CD4-positive, alpha-beta T cell treated with Interleukin-15 for 4 hours (primary cell): ENCODE results near the gene CAPN5.

Source experiments
- DNase-seq: peaks from one replicate; pipeline ENCODE4 v3.0.0-alpha.2; 2020; ENCODE audit warnings: low spot score

The CAPN5 gene

DNA sequence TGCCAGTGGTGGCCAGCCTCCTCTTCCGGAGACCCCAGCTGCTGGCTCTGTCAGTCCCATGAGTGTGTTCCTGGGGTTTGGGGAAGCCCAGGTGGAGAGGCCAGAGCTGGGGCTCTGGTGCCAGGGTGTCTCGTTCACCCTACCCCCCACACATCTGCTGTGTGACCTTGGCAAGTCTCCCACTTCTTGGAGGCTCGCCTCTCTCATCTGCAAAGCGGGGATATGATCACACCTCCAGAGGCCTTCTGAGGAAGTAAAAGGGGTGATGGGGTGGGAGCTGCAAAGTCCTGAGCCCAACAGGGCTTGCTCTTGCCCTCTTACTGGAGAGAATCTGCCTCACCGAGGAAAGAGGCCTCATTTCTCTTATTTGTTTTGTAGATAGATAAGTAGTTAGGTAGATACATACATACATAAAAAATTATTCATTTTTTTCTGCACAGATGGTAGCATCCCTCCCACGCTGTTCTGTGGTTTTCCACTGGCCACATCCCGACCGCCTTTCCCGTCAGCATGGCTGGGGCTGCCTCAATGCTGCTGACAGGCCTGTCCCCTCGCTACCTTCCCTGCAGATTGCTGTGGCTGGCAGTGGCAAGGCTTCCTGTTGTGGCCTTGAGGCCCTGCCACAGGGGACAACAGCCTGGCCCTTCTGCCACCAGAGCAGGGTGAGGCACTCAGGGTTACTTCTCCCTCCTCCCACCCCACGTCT, 85.2 kb downstream of the CAPN5 start:
- DNase-seq: peak; percentile 19

GRCh38 chr11:77152846-77153245, 86.1 kb downstream of the CAPN5 start:
- no peak for DNase-seq

DNA sequence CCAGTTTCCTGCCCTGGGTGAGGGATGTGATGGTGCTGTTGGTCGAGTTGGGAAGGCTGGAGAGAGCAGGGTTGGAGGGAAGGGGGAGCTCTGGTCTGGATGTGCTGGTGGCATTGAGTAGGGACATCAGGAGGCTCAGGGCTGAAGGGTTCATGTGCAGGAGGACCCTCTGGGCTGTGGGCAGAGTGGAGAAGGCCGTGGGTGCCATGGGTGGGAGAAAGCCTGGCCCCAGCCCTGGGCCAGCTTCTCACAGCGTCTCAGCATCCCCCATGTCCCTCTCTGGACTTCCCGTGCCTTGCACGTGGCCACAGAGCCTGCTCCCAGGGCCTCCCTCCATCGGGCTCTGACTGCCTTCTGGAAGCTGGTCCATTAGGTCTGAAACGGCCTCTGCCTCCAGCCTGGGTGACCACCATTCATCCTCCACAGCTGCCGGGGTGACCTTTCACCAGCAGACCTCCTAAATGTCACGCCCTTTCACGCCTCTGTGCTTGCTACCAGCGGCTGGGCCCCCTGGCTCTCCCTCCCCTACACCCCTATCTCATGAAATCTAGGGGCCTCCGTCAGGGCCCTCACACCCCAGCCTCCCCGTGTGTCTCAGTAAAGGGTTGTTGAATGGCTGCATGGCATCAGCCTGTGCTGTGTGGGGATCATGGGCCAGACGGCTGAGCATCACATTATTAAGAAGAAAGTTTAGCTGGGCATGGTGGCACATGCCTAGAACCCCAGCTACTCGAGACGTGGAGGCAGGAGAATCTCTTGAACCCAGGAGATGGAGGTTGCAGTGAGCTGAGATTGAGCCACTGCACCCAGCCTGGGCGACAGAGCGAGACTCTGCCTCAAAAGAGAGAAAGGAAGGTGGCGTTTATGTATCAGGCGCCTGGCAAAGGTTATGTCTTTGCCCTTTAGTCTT, 86.8 kb downstream of the CAPN5 start:
- DNase-seq: no peak

GRCh38 chr11:77154381-77155081, 87.8 kb downstream of the CAPN5 start:
- DNase-seq: no peak

DNA sequence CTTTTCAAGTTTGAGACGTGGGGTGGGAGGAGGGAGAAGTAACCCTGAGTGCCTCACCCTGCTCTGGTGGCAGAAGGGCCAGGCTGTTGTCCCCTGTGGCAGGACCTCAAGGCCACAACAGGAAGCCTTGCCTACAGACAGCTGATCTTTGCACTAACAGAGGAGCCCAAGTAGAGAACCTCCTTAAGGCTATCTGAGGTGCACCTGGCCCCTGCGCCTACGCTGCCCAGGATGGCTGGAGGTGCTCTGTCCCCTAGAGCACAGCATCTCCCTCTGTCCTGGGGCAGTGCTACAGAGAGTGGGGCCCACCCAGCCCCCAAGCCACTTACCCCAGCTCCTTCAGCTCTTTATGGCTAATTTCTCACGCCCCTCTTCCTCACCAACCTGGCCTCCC, 88.3 kb downstream of the CAPN5 start:
- DNase-seq: no peak

DNA sequence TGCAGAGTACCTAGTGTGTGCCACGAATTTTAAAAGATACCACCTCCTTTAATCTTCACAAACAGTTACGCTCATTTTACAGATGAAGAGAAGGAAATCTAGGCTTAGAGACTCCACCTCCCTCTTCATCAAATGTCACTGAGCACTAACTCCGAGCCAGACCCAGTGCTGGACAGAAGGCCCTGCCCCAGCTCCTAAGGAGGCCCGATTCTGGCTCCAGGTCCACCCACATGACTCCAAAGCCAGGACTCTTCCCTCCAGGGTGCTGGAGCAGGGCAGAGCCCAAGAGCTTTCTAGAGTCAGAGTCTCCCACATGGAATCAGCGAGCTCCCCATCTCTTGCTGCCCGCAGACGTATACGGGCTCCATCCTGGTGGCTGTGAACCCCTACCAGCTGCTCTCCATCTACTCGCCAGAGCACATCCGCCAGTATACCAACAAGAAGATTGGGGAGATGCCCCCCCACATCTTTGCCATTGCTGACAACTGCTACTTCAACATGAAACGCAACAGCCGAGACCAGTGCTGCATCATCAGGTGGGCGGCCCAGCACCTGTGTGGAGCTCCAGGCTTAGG, 88.9 kb downstream of the CAPN5 start:
- no peak for DNase-seq

DNA sequence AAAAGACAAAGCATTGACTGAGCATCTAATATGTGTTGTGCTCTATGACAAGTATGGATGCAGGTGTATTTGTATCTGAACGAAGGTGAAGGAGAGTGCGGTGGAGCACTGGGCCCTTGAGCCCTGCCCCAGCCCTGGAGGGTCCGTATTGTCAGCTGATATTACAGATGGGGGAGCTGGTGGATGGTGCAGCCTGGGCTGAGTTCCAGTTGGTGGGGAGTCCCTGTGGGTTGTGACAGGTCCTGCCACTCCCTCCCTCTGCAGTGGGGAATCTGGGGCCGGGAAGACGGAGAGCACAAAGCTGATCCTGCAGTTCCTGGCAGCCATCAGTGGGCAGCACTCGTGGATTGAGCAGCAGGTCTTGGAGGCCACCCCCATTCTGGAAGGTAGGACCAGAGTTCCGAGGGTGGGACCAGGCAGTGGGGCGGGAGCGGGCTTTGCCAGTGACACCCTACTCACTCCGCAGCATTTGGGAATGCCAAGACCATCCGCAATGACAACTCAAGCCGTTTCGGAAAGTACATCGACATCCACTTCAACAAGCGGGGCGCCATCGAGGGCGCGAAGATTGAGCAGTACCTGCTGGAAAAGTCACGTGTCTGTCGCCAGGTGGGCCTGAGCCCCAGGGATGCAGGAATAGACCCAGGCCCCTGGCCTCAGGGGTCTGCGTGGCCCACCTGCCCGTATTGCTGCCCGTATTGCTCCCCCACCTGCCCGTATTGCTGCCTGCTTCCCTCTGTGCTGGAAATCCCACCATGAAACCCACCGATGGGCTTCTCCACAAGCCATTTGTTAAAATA, 89.8 kb downstream of the CAPN5 start:
- no peak for DNase-seq

DNA sequence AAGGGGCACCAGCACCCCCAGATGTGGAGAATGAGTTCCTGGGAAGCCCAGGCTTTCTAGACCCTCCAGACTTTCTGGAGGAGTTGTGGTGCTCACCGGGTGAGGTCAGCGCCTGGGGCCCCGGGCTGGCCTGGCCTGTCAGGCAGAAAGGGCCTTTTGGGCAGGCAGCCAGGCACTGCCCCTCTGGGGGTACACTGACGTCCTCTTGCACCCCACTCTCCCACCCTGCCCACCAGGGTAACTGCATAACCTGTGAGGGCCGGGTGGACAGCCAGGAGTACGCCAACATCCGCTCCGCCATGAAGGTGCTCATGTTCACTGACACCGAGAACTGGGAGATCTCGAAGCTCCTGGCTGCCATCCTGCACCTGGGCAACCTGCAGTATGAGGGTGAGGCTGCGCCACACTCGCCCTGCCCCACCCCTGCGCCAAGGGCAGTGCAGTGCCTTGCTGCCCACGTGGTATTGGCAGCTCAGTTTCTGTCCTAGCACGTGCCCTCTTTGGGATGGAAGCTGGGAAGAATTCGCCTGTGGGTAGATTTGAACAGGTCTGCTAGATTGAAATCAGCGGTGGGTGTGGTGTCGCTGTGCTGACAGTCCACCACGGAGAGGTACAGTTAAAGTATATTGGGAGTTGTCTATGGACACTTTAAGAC, 91.4 kb downstream of the CAPN5 start:
- DNase-seq: no peak

- no peak for DNase-seq
Measured at GRCh38 chr11:77159219-77159936, 92.6 kb downstream of the CAPN5 start.

GRCh38 chr11:77159937-77160495, 93.2 kb downstream of the CAPN5 start:
- no peak for DNase-seq

- DNase-seq: no peak
Measured at GRCh38 chr11:77163271-77163670, 96.5 kb downstream of the CAPN5 start.

GRCh38 chr11:77165066-77165465, 98.3 kb downstream of the CAPN5 start:
- DNase-seq: no peak

DNA sequence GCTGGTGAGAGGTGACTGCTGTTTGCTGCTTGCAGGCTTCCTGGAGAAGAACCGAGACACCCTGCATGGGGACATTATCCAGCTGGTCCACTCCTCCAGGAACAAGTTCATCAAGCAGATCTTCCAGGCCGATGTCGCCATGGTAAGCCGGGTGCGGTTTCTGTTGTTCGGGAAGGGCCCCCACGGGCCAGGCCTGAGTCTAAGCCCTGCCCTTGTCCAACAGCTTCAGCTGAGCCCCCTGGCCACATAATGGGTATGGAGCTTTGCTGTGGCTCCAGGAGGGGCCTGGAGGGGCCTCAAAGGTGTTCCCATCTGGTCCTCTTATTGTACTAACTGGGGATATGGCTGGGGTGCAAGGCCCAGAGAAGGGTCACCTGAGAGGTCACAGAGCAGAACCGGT, 99.2 kb downstream of the CAPN5 start:
- no peak for DNase-seq

- DNase-seq: no peak
Measured at GRCh38 chr11:77167111-77167626, 100.4 kb downstream of the CAPN5 start.

- no peak for DNase-seq
Measured at GRCh38 chr11:77167791-77168190, 101.0 kb downstream of the CAPN5 start.

- DNase-seq: no peak
Measured at GRCh38 chr11:77170107-77170506, 103.3 kb downstream of the CAPN5 start.

- no peak for DNase-seq
Measured at GRCh38 chr11:77171254-77171653, 104.5 kb downstream of the CAPN5 start.

GRCh38 chr11:77171885-77172665, 105.3 kb downstream of the CAPN5 start:
- DNase-seq: no peak

- DNase-seq: no peak
Measured at GRCh38 chr11:77172666-77172982, 105.9 kb downstream of the CAPN5 start.
